NCI-H774 (cell line): Measurements from ENCODE around the gene SLC6A8.
"Not testable (repeated sequence)": the region's sequence is repeated elsewhere in the genome, so short reads cannot be mapped to it uniquely, and the experiment has no call there.

Experiments
- DNase-seq: peaks from one replicate; lab custom pipeline; 2025; lab: John Stamatoyannopoulos, UW

SLC6A8 gene

GRCh38 chrX:153708415-153708814 lies 20.7 kb downstream of the SLC6A8 start:
- no peak for DNase-seq

DNA sequence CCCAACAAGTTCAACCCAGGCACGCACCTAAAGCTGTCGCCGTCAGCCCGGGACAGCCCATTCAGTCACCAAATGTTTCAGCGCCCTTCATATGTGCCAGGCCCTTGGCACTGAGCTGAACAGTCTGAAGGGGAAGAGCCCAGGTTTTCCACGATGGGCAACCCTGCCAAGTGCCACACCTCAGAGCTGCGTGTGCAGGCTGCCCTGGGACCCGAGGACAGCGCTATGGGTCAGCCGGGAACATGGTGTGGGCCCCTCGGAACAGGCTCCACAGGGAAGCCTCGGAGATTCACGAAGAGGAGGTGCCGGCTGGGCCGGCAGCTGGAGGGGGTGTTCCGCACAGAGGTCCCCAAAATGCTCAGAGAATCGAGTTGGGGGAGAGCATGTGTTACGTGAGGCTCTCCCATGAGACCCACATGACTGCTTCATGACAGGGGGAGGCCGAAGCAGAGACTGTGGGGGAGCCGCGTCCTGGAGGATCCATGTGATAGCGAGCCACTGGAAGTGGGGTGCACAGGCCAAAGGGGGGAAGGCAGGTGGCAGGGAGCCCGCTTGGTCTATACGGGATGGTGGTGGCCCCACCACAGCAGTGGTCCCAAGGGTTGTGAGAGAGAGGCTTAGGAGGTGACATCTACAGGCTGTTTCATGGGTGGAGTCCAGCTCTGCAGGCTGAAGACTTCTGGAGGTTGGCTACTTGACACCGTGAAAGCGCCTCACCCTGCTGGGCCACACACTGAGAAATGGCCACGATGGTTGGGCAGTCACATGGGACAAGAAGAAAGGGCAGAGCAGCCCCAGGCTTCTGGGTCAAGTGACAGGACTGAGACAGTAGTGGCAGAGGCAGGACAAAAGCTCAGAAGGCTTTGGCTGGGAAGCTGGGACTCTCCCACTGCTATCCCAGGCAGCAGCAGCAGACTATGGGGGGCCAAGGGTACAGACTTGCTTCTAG lies 22.3 kb downstream of the SLC6A8 start:
- no peak for DNase-seq

DNA sequence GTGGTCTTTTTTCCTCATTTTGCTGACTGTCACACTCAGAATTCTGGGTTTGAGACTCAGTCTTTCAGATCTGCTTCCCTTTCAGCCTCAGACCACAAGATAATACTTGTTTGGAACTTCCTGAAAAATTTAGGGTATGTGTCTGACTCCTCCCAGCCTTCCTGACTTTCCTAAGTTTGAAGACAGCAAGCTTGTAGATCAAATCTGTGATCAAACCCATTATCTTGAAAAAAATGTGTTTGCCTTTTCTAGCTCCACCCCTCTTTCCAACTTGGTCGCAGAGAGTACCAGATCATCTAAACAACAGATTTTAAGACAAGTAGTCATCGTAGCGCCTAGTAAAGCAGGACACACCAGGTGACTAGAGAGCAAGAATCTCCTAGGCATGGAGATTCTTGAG lies 26.5 kb downstream of the SLC6A8 start:
- no peak for DNase-seq

DNA sequence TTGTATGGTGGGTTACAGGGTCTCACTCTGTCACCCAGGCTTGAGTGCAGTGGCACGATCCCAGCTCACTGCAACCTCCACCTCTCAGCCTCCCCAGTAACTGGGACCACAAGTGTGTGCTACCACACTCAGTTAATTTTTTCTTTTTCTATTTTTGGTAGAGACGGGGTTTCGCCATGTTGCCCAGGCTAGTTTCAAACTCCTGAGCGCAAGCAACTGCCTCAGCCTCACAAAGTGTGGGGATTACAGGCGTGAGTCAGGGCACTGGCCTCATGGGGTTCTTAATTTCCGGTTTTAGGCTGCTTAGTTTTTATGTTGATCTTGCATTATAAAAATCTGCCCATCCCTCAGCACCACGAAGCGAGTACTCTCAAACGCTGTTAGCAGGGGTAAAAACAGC lies 29.7 kb downstream of the SLC6A8 start:
- DNase-seq: no peak

GRCh38 chrX:153719238-153719637 lies 31.5 kb downstream of the SLC6A8 start:
- DNase-seq: no peak

DNA sequence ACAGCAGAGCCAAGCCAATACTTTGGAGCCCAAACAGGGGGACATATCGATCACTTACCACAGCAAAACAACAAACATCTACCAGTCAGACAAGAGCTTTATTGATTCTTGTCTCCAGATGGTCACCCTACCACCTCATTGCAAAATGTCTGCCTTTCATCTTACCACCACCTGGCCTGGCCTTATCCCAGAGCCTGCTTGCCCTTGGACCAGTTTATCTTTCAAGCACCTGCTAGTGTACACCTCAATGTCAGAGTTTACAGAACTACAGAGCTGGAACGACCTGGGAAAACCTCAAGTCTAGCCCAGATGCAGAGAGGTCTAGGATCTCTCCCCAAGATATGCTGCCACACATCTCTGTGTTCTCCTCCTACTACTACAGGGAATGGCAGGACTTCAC lies 32.0 kb downstream of the SLC6A8 start:
- DNase-seq: no peak

- no peak for DNase-seq
These were observed 35.1 kb downstream of the SLC6A8 start for GRCh38 chrX:153722704-153723350.

GRCh38 chrX:153723351-153724251 lies 35.9 kb downstream of the SLC6A8 start:
- DNase-seq: peak; percentile 22

DNA sequence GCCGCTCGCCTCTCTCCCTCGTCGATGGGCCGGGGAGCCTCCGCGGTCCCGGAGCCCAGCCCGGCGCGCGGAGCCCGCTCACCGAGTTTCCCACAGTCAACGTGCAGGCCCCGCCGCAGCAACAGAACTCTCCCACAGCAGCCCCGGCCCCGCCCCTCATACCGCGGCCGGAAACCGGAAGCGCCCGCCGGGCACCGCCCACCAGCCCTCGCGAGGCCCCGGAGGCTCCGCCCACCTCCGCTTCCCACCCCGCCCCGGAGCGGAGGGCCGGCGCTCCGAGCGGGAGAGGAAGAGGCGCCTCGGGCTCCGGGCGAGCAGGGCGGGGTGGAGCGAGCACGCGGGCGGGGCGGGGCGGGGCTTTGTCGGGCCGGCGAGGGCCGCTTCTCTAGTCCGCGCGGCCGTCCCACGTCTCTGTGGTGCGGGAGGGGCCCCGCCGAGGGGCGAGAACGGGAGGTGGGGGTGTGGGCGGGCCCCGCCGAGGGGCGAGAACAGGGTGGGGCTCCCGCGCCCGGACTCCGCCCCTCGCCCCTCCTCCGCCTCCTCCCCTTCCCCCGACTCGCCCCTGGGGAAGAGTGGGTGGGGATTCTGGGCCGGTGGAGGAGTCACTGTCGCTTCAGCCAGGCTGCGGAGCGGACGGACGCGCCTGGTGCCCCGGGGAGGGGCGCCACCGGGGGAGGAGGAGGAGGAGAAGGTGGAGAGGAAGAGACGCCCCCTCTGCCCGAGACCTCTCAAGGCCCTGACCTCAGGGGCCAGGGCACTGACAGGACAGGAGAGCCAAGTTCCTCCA lies 36.7 kb downstream of the SLC6A8 start, which contains the start of the genes ABCD1 and BCAP31:
ABCD1 (plus strand) TSS at position 605 of the 787 bp plus-strand sequence. CDS start 411 bp downstream, outside the sequence.
BCAP31 (minus strand) TSS at position 136 of the 787 bp plus-strand sequence. CDS start 1,143 bp downstream, outside the sequence.
- DNase-seq: peak; percentile 94

GRCh38 chrX:153725039-153725831 lies 37.5 kb downstream of the SLC6A8 start:
- no peak for DNase-seq

DNA sequence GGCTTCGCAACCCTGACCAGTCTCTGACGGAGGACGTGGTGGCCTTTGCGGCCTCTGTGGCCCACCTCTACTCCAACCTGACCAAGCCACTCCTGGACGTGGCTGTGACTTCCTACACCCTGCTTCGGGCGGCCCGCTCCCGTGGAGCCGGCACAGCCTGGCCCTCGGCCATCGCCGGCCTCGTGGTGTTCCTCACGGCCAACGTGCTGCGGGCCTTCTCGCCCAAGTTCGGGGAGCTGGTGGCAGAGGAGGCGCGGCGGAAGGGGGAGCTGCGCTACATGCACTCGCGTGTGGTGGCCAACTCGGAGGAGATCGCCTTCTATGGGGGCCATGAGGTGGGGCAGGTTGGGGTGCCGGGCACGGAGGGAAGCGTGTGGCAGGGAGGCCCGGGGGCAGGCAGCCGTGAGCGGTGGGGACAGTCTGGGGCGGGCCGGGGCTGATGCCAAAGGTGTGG lies 38.1 kb downstream of the SLC6A8 start:
- no peak for DNase-seq

GRCh38 chrX:153726286-153727122 lies 38.8 kb downstream of the SLC6A8 start:
- no peak for DNase-seq

- DNase-seq: no peak
These were observed 39.6 kb downstream of the SLC6A8 start for GRCh38 chrX:153727123-153727931.

DNA sequence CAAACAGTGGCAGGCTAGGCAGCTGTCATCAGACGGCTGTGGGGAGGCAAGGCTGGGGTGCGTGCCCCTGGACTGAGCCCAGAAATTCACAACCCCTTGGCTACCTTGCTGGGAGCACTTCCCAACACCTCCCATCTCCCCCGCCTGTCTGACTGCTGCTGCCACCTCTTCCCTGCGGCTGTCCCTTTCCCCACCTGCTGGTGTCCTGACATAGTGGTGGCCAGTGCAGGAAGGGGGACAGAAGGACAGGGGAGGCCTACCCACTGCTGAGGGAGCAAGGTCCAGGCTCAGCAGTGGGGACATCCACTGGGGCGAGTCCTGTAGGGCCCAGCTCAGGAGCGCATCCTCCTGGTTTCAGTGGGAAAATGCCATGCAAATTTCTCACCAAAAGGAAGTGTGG lies 40.4 kb downstream of the SLC6A8 start:
- no peak for DNase-seq

- no peak for DNase-seq
These were observed 41.4 kb downstream of the SLC6A8 start for GRCh38 chrX:153728951-153729631.

DNA sequence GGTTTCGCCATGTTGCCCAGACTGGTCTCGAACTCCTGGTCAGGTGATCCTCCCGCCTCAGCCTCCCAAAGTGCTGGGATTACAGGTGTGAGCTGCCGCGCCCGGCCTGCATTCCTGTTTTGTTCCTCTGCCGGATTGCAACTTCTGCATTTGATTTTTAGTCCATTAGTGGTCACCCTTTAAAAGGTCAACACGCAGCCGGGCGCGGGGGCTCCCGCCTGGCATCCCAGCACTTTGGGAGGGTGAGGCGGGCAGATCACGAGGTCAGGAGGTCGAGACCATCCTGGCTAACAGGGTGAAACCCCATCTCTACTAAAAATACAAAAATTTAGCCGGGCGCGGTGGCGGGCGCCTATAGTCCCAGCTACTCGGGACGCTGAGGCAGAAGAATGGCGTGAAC lies 42.4 kb downstream of the SLC6A8 start:
- DNase-seq: not testable (repeated sequence)

DNA sequence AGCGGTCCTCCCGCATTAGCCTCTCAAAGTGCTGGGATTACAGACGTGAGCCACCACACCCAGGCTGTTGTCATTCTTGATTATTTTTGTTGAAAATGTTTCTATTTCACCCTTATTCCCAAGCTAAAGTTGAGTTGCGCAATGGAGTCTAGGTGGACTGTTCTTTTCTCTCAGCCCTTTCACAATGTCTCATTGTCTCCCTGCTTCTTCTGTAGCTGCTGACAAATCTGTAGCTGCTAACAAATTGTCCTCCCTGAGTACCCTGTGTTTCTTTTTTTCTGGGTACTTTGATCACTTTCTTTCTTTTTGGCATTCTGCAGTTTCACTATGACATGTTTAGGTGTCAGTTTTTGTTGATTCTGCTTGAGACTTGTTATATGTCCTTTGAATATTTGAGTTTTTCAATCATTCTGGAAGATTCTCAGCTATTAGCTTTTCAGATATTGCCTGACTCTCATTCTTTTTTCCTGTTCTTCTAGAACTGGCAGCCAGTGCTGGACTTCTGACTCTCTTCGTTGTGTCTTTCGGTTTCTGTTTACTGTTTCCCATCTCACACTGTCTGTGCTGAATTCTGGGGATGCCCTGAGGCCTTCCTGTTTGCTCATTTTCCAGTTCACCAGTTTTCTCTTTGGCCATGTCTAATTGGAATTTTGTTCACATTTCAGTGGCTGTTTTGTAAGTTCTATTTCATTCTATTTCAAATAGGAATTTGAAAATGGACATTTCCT lies 43.6 kb downstream of the SLC6A8 start:
- DNase-seq: no peak
